GM18951 (cell line): ENCODE results near the gene NEK8.

ENCODE experiments used
- POLR2A ChIP-seq: IDR thresholded peaks from 4 replicates; pipeline ENCODE4 v1.6.1; 2011; ENCODE audit warnings: mild to moderate bottlenecking; ENCODE audit not compliant: insufficient read length, insufficient read depth; ENCODE audit errors: extremely low read depth
- in situ Hi-C: fragments of 300-500 bp; cut with MboI; formaldehyde crosslinking; loops from one replicate; pipeline ENCODE4 v1.12.0; 2022; ENCODE audit warnings: low sequenced_read_pairs, mixed read lengths, inconsistent platforms; ENCODE audit not compliant: unreplicated experiment

Gene NEK8

GRCh38 chr17:28750178-28751047, 21.8 kb downstream of the NEK8 start:
- peak; percentile 36 for TF ChIP-seq POLR2A
- in situ Hi-C loops = no loop called here

GRCh38 chr17:28751600-28752366, 23.2 kb downstream of the NEK8 start:
- in situ Hi-C loops = no loop called here
- no peak for TF ChIP-seq POLR2A

GRCh38 chr17:28755486-28755885, 26.9 kb downstream of the NEK8 start:
- TF ChIP-seq POLR2A = no peak
- in situ Hi-C loops = no loop called here

- TF ChIP-seq POLR2A = no peak
- in situ Hi-C loops = no loop called here
Observed at GRCh38 chr17:28756049-28756804, 27.6 kb downstream of the NEK8 start.

- in situ Hi-C loops = no loop called here
- no peak for TF ChIP-seq POLR2A
Observed at GRCh38 chr17:28758411-28759121, 30.0 kb downstream of the NEK8 start.

- no peak for TF ChIP-seq POLR2A
- in situ Hi-C loops = no loop called here
Observed at GRCh38 chr17:28759256-28759865, 30.8 kb downstream of the NEK8 start.

- in situ Hi-C loops = no loop called here
- TF ChIP-seq POLR2A = no peak
Observed at GRCh38 chr17:28760601-28761562, 32.3 kb downstream of the NEK8 start.

GRCh38 chr17:28763137-28763799, 34.7 kb downstream of the NEK8 start:
- in situ Hi-C loops = no loop called here
- TF ChIP-seq POLR2A = no peak

- TF ChIP-seq POLR2A = no peak
- in situ Hi-C loops = no loop called here
Observed at GRCh38 chr17:28763804-28764266, 35.2 kb downstream of the NEK8 start.

- in situ Hi-C loops = no loop called here
- no peak for TF ChIP-seq POLR2A
Observed at GRCh38 chr17:28765038-28765437, 36.5 kb downstream of the NEK8 start.

- in situ Hi-C loops = no loop called here
- TF ChIP-seq POLR2A = no peak
Observed at GRCh38 chr17:28773736-28774135, 45.1 kb downstream of the NEK8 start.
